ENCODE measurements around the gene RSAD1.

The RSAD1 gene

GRCh38 chr17:50517011-50517410 is 38.4 kb downstream of the RSAD1 start:
- POLR2A ChIA-PET, result interaction anchor here (0.5 kb wide), 1 partner anchor 315 kb away, joined by 4 read pairs; the partner anchor contains the start of gene COL1A1
- Histone ChIP-seq H3K4me1 (ENCODE audit: control insufficient read depth, insufficient read depth, low read length) (no peaks in the 10 kb centered on the region), H3K27ac (ENCODE audit: extremely low read depth, low read depth, low read length) (no peak overlapping the region), H3K9me3 (ENCODE audit: control insufficient read depth, insufficient read depth, low read depth, low read length) (no peaks in the 10 kb centered on the region), H3K36me3 (ENCODE audit: control insufficient read depth in 2 of 2, insufficient read depth in 1 of 2, low read length in 2 of 2) (no peaks in the 10 kb centered on the region), H3K4me3 (ENCODE audit: low read depth, low read length) (no peak overlapping the region)
- no peak for TF ChIP-seq ZNF510 (tag by site-specific recombination; IDR thresholded peaks at IDR 0.05; ENCODE audit: insufficient replicate concordance)
- TF ChIP-seq ZNF416 (tag by site-specific recombination; IDR thresholded peaks at IDR 0.05), result no peak
- no peak for TF ChIP-seq FEZF1 (tag by site-specific recombination; IDR thresholded peaks at IDR 0.05)
- no peak for TF ChIP-seq ZNF704 (tag by site-specific recombination; IDR thresholded peaks at IDR 0.05)
- no peak for TF ChIP-seq ZNF398 (tag by site-specific recombination; IDR thresholded peaks at IDR 0.05)
- TF ChIP-seq ZNF561 (tag by site-specific recombination; IDR thresholded peaks at IDR 0.05; ENCODE audit: borderline replicate concordance), result no peak
- no peak for TF ChIP-seq ZNF24 (tag by site-specific recombination; IDR thresholded peaks at IDR 0.05)
- no peak for TF ChIP-seq ZNF658 (tag by site-specific recombination; IDR thresholded peaks at IDR 0.05)
- no peak for TF ChIP-seq TSHZ1 (tag by site-specific recombination; IDR thresholded peaks at IDR 0.05; ENCODE audit: borderline replicate concordance)
- no peak for TF ChIP-seq ZSCAN18 (tag by site-specific recombination; IDR thresholded peaks at IDR 0.05)
- no peak for TF ChIP-seq ZNF830 (tag by site-specific recombination; IDR thresholded peaks at IDR 0.05; ENCODE audit: low read depth)
- TF ChIP-seq ZNF133 (tag by site-specific recombination; IDR thresholded peaks at IDR 0.05), result no peak
- no peak for TF ChIP-seq TCF7L2 (IDR thresholded peaks at IDR 0.05; ENCODE audit: borderline replicate concordance, low read depth, low read length)
- no peak for TF ChIP-seq KLF17 (tag by site-specific recombination; IDR thresholded peaks at IDR 0.05)
- TF ChIP-seq GLI2 (tag by site-specific recombination; IDR thresholded peaks at IDR 0.05; ENCODE audit: borderline replicate concordance, low read depth), result no peak
- TF ChIP-seq ZBTB1 (tag by site-specific recombination; IDR thresholded peaks at IDR 0.05), result no peak
- TF ChIP-seq SCRT1 (tag by site-specific recombination; IDR thresholded peaks at IDR 0.05; ENCODE audit: borderline replicate concordance), result no peak
- no peak for TF ChIP-seq GLIS1 (tag by site-specific recombination; IDR thresholded peaks at IDR 0.05)
- TF ChIP-seq ZNF488 (tag by site-specific recombination; IDR thresholded peaks at IDR 0.05), result no peak
- TF ChIP-seq ZBTB10 (tag by site-specific recombination; IDR thresholded peaks at IDR 0.05), result no peak
- CTCF ChIA-PET, result interaction anchor here (0.5 to 3.2 kb wide), 6 partner anchors 13 to 169 kb away, joined by 3 to 16 read pairs (median 4); partner anchors contain the start of gene RSAD1
